GM12878 (cell line): ENCODE data around the gene YKT6. TPM values are rescaled to one million over a fixed set of nuclear protein-coding genes. Genes with fewer than 3 reads are reported as not detected.

Experiments used
- CBX3 ChIP-seq: fragments of 200-600 bp; sonication (generic); IDR thresholded peaks from 2 replicates; pipeline ENCODE4 v1.6.1; 2016; ENCODE audit warnings: low read depth, borderline replicate concordance
- CEBPZ ChIP-seq: fragments of 150-350 bp; IDR thresholded peaks from 2 replicates; pipeline ENCODE4 v1.6.1; 2016; ENCODE audit warnings: low read depth, low read length
- GATAD2B ChIP-seq: fragments of 450-650 bp; conservative IDR thresholded peaks from 2 replicates; pipeline ENCODE4 v1.6.1; 2017; ENCODE audit warnings: low read depth, mild to moderate bottlenecking, moderate library complexity
- NFYB ChIP-seq: IDR thresholded peaks from 2 replicates; pipeline ENCODE4 v1.6.1; 2011; ENCODE audit warnings: low read depth, mild to moderate bottlenecking, low read length, improper control_type of control experiment, moderate library complexity; ENCODE audit not compliant: insufficient read depth
- RUNX3 ChIP-seq: IDR thresholded peaks from 2 replicates; pipeline ENCODE4 v1.6.1; 2012; ENCODE audit warnings: low read length, inconsistent platforms
- SREBF2 ChIP-seq: IDR thresholded peaks from 2 replicates; pipeline ENCODE4 v1.6.1; 2012; ENCODE audit warnings: mild to moderate bottlenecking, low read length
- TAF1 ChIP-seq: IDR thresholded peaks from 2 replicates; pipeline ENCODE4 v1.6.1; 2011; ENCODE audit warnings: mild to moderate bottlenecking, low read depth, low read length, borderline replicate concordance
- WRNIP1 ChIP-seq: IDR thresholded peaks from 2 replicates; pipeline ENCODE4 v1.6.1; 2011; ENCODE audit warnings: low read depth, low read length, improper control_type of control experiment, borderline replicate concordance
- ZBTB33 ChIP-seq: fragments of 450-650 bp; IDR thresholded peaks from 2 replicates; pipeline ENCODE4 v1.6.1; 2017; ENCODE audit warnings: mild to moderate bottlenecking
- ZNF592 ChIP-seq: fragments of 450-650 bp; IDR thresholded peaks from 2 replicates; pipeline ENCODE4 v1.6.1; 2017; ENCODE audit warnings: mild to moderate bottlenecking, moderate library complexity
- polyA plus RNA-seq, 11 experiments: library from polyadenylated mRNA; depleted of rRNA in 4 of 11; unstranded in 6 of 11; stranded (reverse) in 5 of 11; fragments of >200 nt; fragmentation: Nextera tagmentation in 4 of 11; fragmentation: Illumina TruSeq in 1 of 11; extraction: Ambion mirVana in 4 of 11; extraction: Trizol in 1 of 11; gene quantifications; 1 replicate in 1 of 11; 2 replicates in 10 of 11; pipeline versions ENCODE4 v1.2.1 to v1.2.3, GENCODE V29; 2011 to 2016; ENCODE audit warnings: inconsistent platforms in 2 of 11, missing spikeins in 2 of 11, low read depth in 1 of 11
- total RNA-seq, 4 experiments: library from RNA; depleted of rRNA in 3 of 4; stranded (reverse); fragments of >200 nt in 3 of 4; fragmentation: Illumina TruSeq in 1 of 4; extraction: Trizol in 1 of 4; gene quantifications; 2 replicates each; pipeline versions ENCODE4 v1.2.1 to v1.2.3, GENCODE V29; 2013 to 2021
- TF ChIP-seq, protein P1 (sequence below): fragments of 450-650 bp; IDR thresholded peaks from 2 replicates; pipeline ENCODE4 v1.6.1; 2017; ENCODE audit warnings: low read depth, mild to moderate bottlenecking, moderate library complexity
- TF ChIP-seq, protein P2 (sequence below): fragments of 450-650 bp; formaldehyde crosslinking; IDR thresholded peaks from 2 replicates; pipeline ENCODE4 v1.4.0; 2020; ENCODE audit warnings: mild to moderate bottlenecking, moderate library complexity
- TF ChIP-seq, protein P3 (sequence below): IDR thresholded peaks from 2 replicates; pipeline ENCODE4 v1.6.1; 2011; ENCODE audit warnings: borderline replicate concordance, low read depth, mild to moderate bottlenecking, moderate library complexity, mixed read lengths, low read length; ENCODE audit not compliant: insufficient read depth; ENCODE audit errors: extremely low read length

The YKT6 gene
- total and polyA plus RNA-seq, 10 of the 15 experiments (the other 5 are each of a cell fraction or from before 2014, with no cell fraction given), result 1.7 to 95.2 (median 70.5) TPM

- TF ChIP-seq CEBPZ (no peak), CBX3 (no peak), GATAD2B (no peak; the same call in 1 of the 2 replicates), TAF1 (no peak), NFYB (no peak), ZBTB33 (no peak), SREBF2 (no peak), RUNX3 (no peak), ZNF592 (no peak), WRNIP1 (no peak)
- TF ChIP-seq, protein P1, sequence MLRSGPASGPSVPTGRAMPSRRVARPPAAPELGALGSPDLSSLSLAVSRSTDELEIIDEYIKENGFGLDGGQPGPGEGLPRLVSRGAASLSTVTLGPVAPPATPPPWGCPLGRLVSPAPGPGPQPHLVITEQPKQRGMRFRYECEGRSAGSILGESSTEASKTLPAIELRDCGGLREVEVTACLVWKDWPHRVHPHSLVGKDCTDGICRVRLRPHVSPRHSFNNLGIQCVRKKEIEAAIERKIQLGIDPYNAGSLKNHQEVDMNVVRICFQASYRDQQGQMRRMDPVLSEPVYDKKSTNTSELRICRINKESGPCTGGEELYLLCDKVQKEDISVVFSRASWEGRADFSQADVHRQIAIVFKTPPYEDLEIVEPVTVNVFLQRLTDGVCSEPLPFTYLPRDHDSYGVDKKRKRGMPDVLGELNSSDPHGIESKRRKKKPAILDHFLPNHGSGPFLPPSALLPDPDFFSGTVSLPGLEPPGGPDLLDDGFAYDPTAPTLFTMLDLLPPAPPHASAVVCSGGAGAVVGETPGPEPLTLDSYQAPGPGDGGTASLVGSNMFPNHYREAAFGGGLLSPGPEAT, result no peak
- TF ChIP-seq, protein P2, sequence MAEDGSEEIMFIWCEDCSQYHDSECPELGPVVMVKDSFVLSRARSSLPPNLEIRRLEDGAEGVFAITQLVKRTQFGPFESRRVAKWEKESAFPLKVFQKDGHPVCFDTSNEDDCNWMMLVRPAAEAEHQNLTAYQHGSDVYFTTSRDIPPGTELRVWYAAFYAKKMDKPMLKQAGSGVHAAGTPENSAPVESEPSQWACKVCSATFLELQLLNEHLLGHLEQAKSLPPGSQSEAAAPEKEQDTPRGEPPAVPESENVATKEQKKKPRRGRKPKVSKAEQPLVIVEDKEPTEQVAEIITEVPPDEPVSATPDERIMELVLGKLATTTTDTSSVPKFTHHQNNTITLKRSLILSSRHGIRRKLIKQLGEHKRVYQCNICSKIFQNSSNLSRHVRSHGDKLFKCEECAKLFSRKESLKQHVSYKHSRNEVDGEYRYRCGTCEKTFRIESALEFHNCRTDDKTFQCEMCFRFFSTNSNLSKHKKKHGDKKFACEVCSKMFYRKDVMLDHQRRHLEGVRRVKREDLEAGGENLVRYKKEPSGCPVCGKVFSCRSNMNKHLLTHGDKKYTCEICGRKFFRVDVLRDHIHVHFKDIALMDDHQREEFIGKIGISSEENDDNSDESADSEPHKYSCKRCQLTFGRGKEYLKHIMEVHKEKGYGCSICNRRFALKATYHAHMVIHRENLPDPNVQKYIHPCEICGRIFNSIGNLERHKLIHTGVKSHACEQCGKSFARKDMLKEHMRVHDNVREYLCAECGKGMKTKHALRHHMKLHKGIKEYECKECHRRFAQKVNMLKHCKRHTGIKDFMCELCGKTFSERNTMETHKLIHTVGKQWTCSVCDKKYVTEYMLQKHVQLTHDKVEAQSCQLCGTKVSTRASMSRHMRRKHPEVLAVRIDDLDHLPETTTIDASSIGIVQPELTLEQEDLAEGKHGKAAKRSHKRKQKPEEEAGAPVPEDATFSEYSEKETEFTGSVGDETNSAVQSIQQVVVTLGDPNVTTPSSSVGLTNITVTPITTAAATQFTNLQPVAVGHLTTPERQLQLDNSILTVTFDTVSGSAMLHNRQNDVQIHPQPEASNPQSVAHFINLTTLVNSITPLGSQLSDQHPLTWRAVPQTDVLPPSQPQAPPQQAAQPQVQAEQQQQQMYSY (CRISPR knock-in tag), result no peak
- TF ChIP-seq, protein P3, sequence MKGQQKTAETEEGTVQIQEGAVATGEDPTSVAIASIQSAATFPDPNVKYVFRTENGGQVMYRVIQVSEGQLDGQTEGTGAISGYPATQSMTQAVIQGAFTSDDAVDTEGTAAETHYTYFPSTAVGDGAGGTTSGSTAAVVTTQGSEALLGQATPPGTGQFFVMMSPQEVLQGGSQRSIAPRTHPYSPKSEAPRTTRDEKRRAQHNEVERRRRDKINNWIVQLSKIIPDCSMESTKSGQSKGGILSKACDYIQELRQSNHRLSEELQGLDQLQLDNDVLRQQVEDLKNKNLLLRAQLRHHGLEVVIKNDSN, result no peak
Observed at GRCh38 chr7:44261240-44261639, 60.5 kb downstream of the YKT6 start (continued).
